Nephron progenitor cell (in vitro differentiated cells): ENCODE data around the gene OR2B2.

ENCODE experiments used
- DNase-seq: peaks from one replicate; pipeline ENCODE4 v3.0.0; 2021
- H3K27ac Mint-ChIP-seq: 2 replicates; pipeline ENCODE4 v1.8.0; 2021; ENCODE audit warnings: mild to moderate bottlenecking, moderate library complexity, mixed read lengths
- H3K27me3 Mint-ChIP-seq: 2 replicates; pipeline ENCODE4 v1.8.0; 2021; ENCODE audit warnings: mild to moderate bottlenecking, low read depth, mixed read lengths; ENCODE audit not compliant: poor library complexity
- H3K36me3 Mint-ChIP-seq: 2 replicates; pipeline ENCODE4 v1.8.0; 2021; ENCODE audit warnings: low read depth, mixed read lengths
- H3K4me1 Mint-ChIP-seq: 2 replicates; pipeline ENCODE4 v1.8.0; 2021; ENCODE audit warnings: mixed read lengths
- H3K4me3 Mint-ChIP-seq: 2 replicates; pipeline ENCODE4 v1.8.0; 2021; ENCODE audit warnings: mild to moderate bottlenecking, moderate library complexity, mixed read lengths
- H3K9me3 Mint-ChIP-seq: 2 replicates; pipeline ENCODE4 v1.8.0; 2021; ENCODE audit warnings: mild to moderate bottlenecking, moderate library complexity, mixed read lengths
- TF ChIP-seq, protein P1 (sequence below): fragments of 200-600 bp; sonication (generic); IDR thresholded peaks from 2 replicates; pipeline ENCODE4 v1.5.0; 2021; ENCODE audit warnings: antibody characterized with exemption

Gene OR2B2

GRCh38 chr6:27861861-27862260, 50.3 kb downstream of the OR2B2 start:
- Mint-ChIP-seq H3K4me3 (no peak overlapping the region), H3K4me1 (peaks cover 15% of the 10 kb centered on the region), H3K9me3 (peaks cover 19% of the 10 kb centered on the region), H3K36me3 (peaks cover 14% of the 10 kb centered on the region), H3K27ac (no peak overlapping the region), H3K27me3 (peaks cover 3% of the 10 kb centered on the region)
- DNase-seq: no peak
- TF ChIP-seq, protein P1, sequence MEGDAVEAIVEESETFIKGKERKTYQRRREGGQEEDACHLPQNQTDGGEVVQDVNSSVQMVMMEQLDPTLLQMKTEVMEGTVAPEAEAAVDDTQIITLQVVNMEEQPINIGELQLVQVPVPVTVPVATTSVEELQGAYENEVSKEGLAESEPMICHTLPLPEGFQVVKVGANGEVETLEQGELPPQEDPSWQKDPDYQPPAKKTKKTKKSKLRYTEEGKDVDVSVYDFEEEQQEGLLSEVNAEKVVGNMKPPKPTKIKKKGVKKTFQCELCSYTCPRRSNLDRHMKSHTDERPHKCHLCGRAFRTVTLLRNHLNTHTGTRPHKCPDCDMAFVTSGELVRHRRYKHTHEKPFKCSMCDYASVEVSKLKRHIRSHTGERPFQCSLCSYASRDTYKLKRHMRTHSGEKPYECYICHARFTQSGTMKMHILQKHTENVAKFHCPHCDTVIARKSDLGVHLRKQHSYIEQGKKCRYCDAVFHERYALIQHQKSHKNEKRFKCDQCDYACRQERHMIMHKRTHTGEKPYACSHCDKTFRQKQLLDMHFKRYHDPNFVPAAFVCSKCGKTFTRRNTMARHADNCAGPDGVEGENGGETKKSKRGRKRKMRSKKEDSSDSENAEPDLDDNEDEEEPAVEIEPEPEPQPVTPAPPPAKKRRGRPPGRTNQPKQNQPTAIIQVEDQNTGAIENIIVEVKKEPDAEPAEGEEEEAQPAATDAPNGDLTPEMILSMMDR: no peak

- Mint-ChIP-seq H3K4me3 (no peak overlapping the region), H3K27me3 (peaks cover 3% of the 10 kb centered on the region), H3K27ac (no peak overlapping the region), H3K9me3 (peaks cover 19% of the 10 kb centered on the region), H3K36me3 (peaks cover 14% of the 10 kb centered on the region), H3K4me1 (peaks cover 11% of the 10 kb centered on the region)
- no peak for DNase-seq
- TF ChIP-seq, protein P1: no peak
These were observed 50.8 kb downstream of the OR2B2 start for GRCh38 chr6:27861276-27861840.
